CD4-positive, alpha-beta T cell (primary cell): ENCODE results near the gene ACTRT1. TPM values are rescaled to one million over a fixed set of nuclear protein-coding genes. Genes with fewer than 3 reads are reported as not detected.

Source experiments
- ATAC-seq: fragments of 200-7000 bp; cut with Tn5 transposase; one replicate; pipeline ENCODE4 v1.10.0; 2022; ENCODE audit warnings: mild to moderate bottlenecking; ENCODE audit not compliant: poor library complexity
- CTCF ChIA-PET: fragments of 350-600 bp; sonication (Branson Sonifier 250); formaldehyde crosslinking; loops from one replicate; lab custom pipeline; 2021; ENCODE audit warnings: antibody characterized with exemption, inconsistent platforms; lab: Charles Lee
- POLR2A ChIA-PET: fragments of 350-600 bp; sonication (Branson Sonifier 250); formaldehyde crosslinking; loops from one replicate; lab custom pipeline; 2021; ENCODE audit warnings: antibody characterized with exemption, inconsistent platforms; lab: Charles Lee
- DNase-seq, 14 experiments: peaks; one replicate each; pipeline ENCODE4 v3.0.0-alpha.2; 2013 to 2020; ENCODE audit warnings: mixed read lengths in 2 of 14
- H3K27ac ChIP-seq, 2 donors: one replicate each; pipeline versions ENCODE4 v1.5.1 to v1.7.0; 2013; ENCODE audit warnings: low read length in 2 of 2, low read depth in 1 of 2, mild to moderate bottlenecking in 1 of 2
- H3K27me3 ChIP-seq, 2 experiments: 1 replicate in 1 of 2; 2 replicates in 1 of 2; pipeline versions ENCODE4 v1.6.1 to v1.7.0; 2013; ENCODE audit warnings: low read length in 2 of 2, control low read depth in 1 of 2, mild to moderate bottlenecking in 1 of 2, moderate library complexity in 1 of 2; ENCODE audit not compliant: insufficient read depth in 2 of 2, control insufficient read depth in 1 of 2
- H3K36me3 ChIP-seq: one replicate; pipeline ENCODE4 v1.6.1; 2013; ENCODE audit warnings: low read length, control low read depth; ENCODE audit not compliant: insufficient read depth
- H3K4me1 ChIP-seq: one replicate; pipeline ENCODE4 v1.6.1; 2013; ENCODE audit warnings: low read length, control low read depth; ENCODE audit not compliant: insufficient read depth
- H3K4me3 ChIP-seq: one replicate; pipeline ENCODE4 v1.5.1; 2013; ENCODE audit warnings: mild to moderate bottlenecking, low read length, moderate library complexity
- H3K9me3 ChIP-seq, 2 experiments: 1 replicate in 1 of 2; 2 replicates in 1 of 2; pipeline versions ENCODE4 v1.6.1 to v1.7.0; 2013; ENCODE audit warnings: low read length in 2 of 2, mild to moderate bottlenecking in 2 of 2, control low read depth in 1 of 2, moderate library complexity in 1 of 2; ENCODE audit not compliant: control insufficient read depth in 1 of 2, insufficient read depth in 1 of 2
- H3K27ac Mint-ChIP-seq: one replicate; pipeline ENCODE4 v1.8.0; 2020; ENCODE audit warnings: mixed read lengths
- H3K27me3 Mint-ChIP-seq: one replicate; pipeline ENCODE4 v1.8.0; 2021; ENCODE audit warnings: mixed read lengths
- H3K36me3 Mint-ChIP-seq: one replicate; pipeline ENCODE4 v1.8.0; 2021; ENCODE audit warnings: low read depth, mixed read lengths
- H3K4me1 Mint-ChIP-seq: one replicate; pipeline ENCODE4 v1.8.0; 2021; ENCODE audit warnings: low read depth, mixed read lengths
- H3K4me3 Mint-ChIP-seq: one replicate; pipeline ENCODE4 v1.8.0; 2020; ENCODE audit warnings: mild to moderate bottlenecking, mixed read lengths
- H3K9me3 Mint-ChIP-seq: one replicate; pipeline ENCODE4 v1.8.0; 2020; ENCODE audit warnings: mixed read lengths
- intact Hi-C, 2 experiments: fragments of 100-400 bp; cut with DNase I in 1 of 2; cut with micrococcal nuclease in 1 of 2; formaldehyde crosslinking; loops; one replicate each; pipeline versions ENCODE4 v1.15.1 to v1.9.0; 2023 to 2025; cut with DNase I, micrococcal nuclease
- total RNA-seq, 174 experiments: library from RNA in 2 of 174; stranded (reverse) in 2 of 174; gene quantifications; one replicate each; pipeline ENCODE4 v1.2.3 and lab custom pipeline; 2021 to 2026
- TF ChIP-seq, protein P1 (sequence below): fragments of 200-600 bp; IDR thresholded peaks from one replicate; pipeline ENCODE4 v1.8.0; 2022; ENCODE audit warnings: antibody characterized with exemption, mild to moderate bottlenecking

ACTRT1 gene
- total RNA-seq, 2 experiments from 2014 or later, result not detected

DNA sequence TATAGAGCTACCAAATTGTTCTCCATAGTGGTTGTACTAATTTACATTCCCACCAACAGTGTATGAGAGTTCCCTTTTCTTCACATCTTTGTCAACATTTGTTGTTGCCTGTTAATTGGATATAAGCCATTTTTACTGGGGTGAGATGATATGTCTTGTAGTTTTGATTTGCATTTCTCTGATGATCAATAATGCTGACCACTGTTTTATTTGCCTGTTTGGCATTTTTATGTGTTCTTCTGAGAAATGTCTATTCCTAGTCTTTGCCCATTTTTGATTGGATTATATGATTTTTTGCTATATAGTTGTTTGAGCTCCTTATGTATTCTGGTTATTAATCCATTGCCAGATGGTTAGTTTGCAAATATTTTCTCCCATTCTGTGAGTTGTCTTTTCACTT, 44.3 kb downstream of the ACTRT1 start:
- CTCF ChIA-PET, result no interaction called here
- no peaks in the 10 kb centered on the region for H3K36me3 Mint-ChIP-seq
- ATAC-seq, result no peak
- H3K9me3 ChIP-seq, result no peaks in the 10 kb centered on the region
- POLR2A ChIA-PET, result no interaction called here
- no peaks in the 10 kb centered on the region for H3K9me3 Mint-ChIP-seq
- intact Hi-C loops, result no loop called here
- H3K36me3 ChIP-seq, result no peaks in the 10 kb centered on the region
- TF ChIP-seq, protein P1, sequence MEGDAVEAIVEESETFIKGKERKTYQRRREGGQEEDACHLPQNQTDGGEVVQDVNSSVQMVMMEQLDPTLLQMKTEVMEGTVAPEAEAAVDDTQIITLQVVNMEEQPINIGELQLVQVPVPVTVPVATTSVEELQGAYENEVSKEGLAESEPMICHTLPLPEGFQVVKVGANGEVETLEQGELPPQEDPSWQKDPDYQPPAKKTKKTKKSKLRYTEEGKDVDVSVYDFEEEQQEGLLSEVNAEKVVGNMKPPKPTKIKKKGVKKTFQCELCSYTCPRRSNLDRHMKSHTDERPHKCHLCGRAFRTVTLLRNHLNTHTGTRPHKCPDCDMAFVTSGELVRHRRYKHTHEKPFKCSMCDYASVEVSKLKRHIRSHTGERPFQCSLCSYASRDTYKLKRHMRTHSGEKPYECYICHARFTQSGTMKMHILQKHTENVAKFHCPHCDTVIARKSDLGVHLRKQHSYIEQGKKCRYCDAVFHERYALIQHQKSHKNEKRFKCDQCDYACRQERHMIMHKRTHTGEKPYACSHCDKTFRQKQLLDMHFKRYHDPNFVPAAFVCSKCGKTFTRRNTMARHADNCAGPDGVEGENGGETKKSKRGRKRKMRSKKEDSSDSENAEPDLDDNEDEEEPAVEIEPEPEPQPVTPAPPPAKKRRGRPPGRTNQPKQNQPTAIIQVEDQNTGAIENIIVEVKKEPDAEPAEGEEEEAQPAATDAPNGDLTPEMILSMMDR, result no peak
- no peak for DNase-seq
- no peaks in the 10 kb centered on the region for H3K27me3 Mint-ChIP-seq
- no peaks in the 10 kb centered on the region for H3K4me1 ChIP-seq
- no peak overlapping the region for H3K27ac ChIP-seq
- H3K27ac Mint-ChIP-seq, result no peak overlapping the region
- no peak overlapping the region for H3K4me3 Mint-ChIP-seq
- no peaks in the 10 kb centered on the region for H3K4me1 Mint-ChIP-seq
- no peak overlapping the region for H3K4me3 ChIP-seq
- H3K27me3 ChIP-seq, result no peaks in the 10 kb centered on the region
